H1 (cell line): ENCODE results near the gene PERCC1. TPM values are rescaled to one million over a fixed set of nuclear protein-coding genes. Genes with fewer than 3 reads are reported as not detected.
A peak's percentile ranks its signal among the peaks of the same experiment; 100 is the strongest.

Experiments
- CTCF ChIA-PET: fragments of 300-600 bp; sonication (Branson Sonifier 250); formaldehyde crosslinking; loops from one replicate; lab custom pipeline; 2021; ENCODE audit not compliant: partially characterized antibody; lab: Charles Lee
- POLR2A ChIA-PET: fragments of 300-600 bp; sonication (Branson Sonifier 250); formaldehyde crosslinking; loops from one replicate; lab custom pipeline; 2021; ENCODE audit warnings: inconsistent platforms; ENCODE audit not compliant: partially characterized antibody; lab: Charles Lee
- DNase-seq, 2 experiments: peaks; one replicate each; pipeline versions ENCODE4 v3.0.0 to v3.0.0-alpha.2; 2010 to 2022; ENCODE audit warnings: low spot score in 2 of 2, low read depth in 1 of 2, mixed read lengths in 1 of 2
- FAIRE-seq: peaks from 2 replicates; lab custom pipeline; 2011; peaks lifted over from hg19 to GRCh38; lab: Jason Lieb, UNC
- H2AFZ ChIP-seq: 2 replicates; pipeline ENCODE4 v1.8.1; 2012; ENCODE audit warnings: low read length, inconsistent platforms
- H2AK5ac ChIP-seq: 2 replicates; pipeline ENCODE4 v1.6.1; 2013; ENCODE audit warnings: low read depth, low read length
- H2BK120ac ChIP-seq: replicated peaks from 2 replicates; pipeline ENCODE3; 2013; ENCODE audit warnings: low read depth, low read length, inconsistent platforms
- H2BK12ac ChIP-seq: 2 replicates; pipeline ENCODE4 v1.6.1; 2013; ENCODE audit warnings: low read depth, low read length
- H2BK15ac ChIP-seq: 2 replicates; pipeline ENCODE4 v1.6.1; 2013; ENCODE audit warnings: low read length
- H2BK20ac ChIP-seq: 2 replicates; pipeline ENCODE4 v1.6.1; 2013; ENCODE audit warnings: low read length
- H2BK5ac ChIP-seq: 2 replicates; pipeline ENCODE4 v1.6.1; 2013; ENCODE audit warnings: low read depth, low read length
- H3K14ac ChIP-seq: 2 replicates; pipeline ENCODE4 v1.6.1; 2013; ENCODE audit warnings: inconsistent platforms; ENCODE audit not compliant: insufficient read length
- H3K18ac ChIP-seq: 2 replicates; pipeline ENCODE4 v1.6.1; 2013; ENCODE audit warnings: low read length; ENCODE audit errors: extremely low read depth
- H3K23ac ChIP-seq: 2 replicates; pipeline ENCODE4 v1.6.1; 2013; ENCODE audit warnings: inconsistent platforms; ENCODE audit not compliant: insufficient read length
- H3K23me2 ChIP-seq: 2 replicates; pipeline ENCODE4 v1.6.1; 2013; ENCODE audit warnings: low read depth, low read length
- H3K27ac ChIP-seq: 2 replicates; pipeline ENCODE4 v1.6.1; 2011; ENCODE audit warnings: low read depth, low read length, inconsistent platforms
- H3K27me3 ChIP-seq, 4 experiments: replicated peaks in 1 of 4; 1 replicate in 1 of 4; 2 replicates in 3 of 4; pipeline versions ENCODE4 v1.6.1 to v1.8.1; 2011 to 2013; ENCODE audit warnings: low read length in 3 of 4, mild to moderate bottlenecking in 3 of 4, inconsistent platforms in 2 of 4, mixed read lengths in 2 of 4, moderate library complexity in 1 of 4; ENCODE audit not compliant: control insufficient read depth in 3 of 4, insufficient read depth in 3 of 4; ENCODE audit errors: extremely low read depth in 1 of 4
- H3K36me3 ChIP-seq, 4 experiments: 2 replicates each; pipeline versions ENCODE4 v1.6.1 to v1.8.1; 2011 to 2013; ENCODE audit warnings: mild to moderate bottlenecking in 4 of 4, low read length in 3 of 4, moderate library complexity in 2 of 4, control low read depth in 1 of 4, inconsistent platforms in 1 of 4; ENCODE audit not compliant: insufficient read depth in 4 of 4, control insufficient read depth in 2 of 4
- H3K4ac ChIP-seq: replicated peaks from 2 replicates; pipeline ENCODE3; 2013; ENCODE audit warnings: low read length, low read depth, mixed read lengths, inconsistent platforms; ENCODE audit not compliant: insufficient read length
- H3K4me1 ChIP-seq, 4 experiments: replicated peaks in 1 of 4; 1 replicate in 1 of 4; 2 replicates in 3 of 4; pipeline versions ENCODE4 v1.6.1 to v1.8.1; 2011 to 2013; ENCODE audit warnings: low read length in 3 of 4, inconsistent platforms in 2 of 4, mixed read lengths in 1 of 4; ENCODE audit not compliant: insufficient read depth in 4 of 4, control insufficient read depth in 3 of 4
- H3K4me2 ChIP-seq, 2 experiments: 2 replicates each; pipeline versions ENCODE4 v1.6.1 to v1.8.1; 2011 to 2013; ENCODE audit warnings: low read depth in 2 of 2, low read length in 2 of 2, control low read depth in 1 of 2, inconsistent platforms in 1 of 2, mild to moderate bottlenecking in 1 of 2; ENCODE audit not compliant: insufficient read depth in 1 of 2
- H3K4me3 ChIP-seq, 4 experiments: fragments of 200-600, 300-600 bp in 1 of 4; sonication (generic), shearing (Covaris generic), sonication (Bioruptor Twin) in 1 of 4; 2 replicates each; pipeline versions ENCODE4 v1.5.1 to v1.8.1; 2011 to 2016; ENCODE audit warnings: low read length in 4 of 4, low read depth in 3 of 4, control low read depth in 2 of 4, inconsistent platforms in 2 of 4, mild to moderate bottlenecking in 2 of 4, mixed read lengths in 1 of 4, moderate library complexity in 1 of 4; ENCODE audit not compliant: insufficient read depth in 2 of 4; ENCODE audit errors: extremely low read depth in 1 of 4
- H3K56ac ChIP-seq: replicated peaks from 2 replicates; pipeline ENCODE3; 2013; ENCODE audit warnings: low read depth, mild to moderate bottlenecking, mixed read lengths, low read length, inconsistent platforms; ENCODE audit not compliant: insufficient read length
- H3K79me1 ChIP-seq: 2 replicates; pipeline ENCODE4 v1.6.1; 2013; ENCODE audit warnings: low read depth, low read length, control low read depth
- H3K79me2 ChIP-seq, 2 experiments: 2 replicates each; pipeline versions ENCODE4 v1.6.1 to v1.8.1; 2012 to 2013; ENCODE audit warnings: low read length in 2 of 2, mild to moderate bottlenecking in 2 of 2, inconsistent platforms in 1 of 2; ENCODE audit not compliant: insufficient read depth in 2 of 2, control insufficient read depth in 1 of 2
- H3K9ac ChIP-seq, 4 experiments: replicated peaks in 1 of 4; 1 replicate in 1 of 4; 2 replicates in 3 of 4; pipeline versions ENCODE4 v1.6.1 to v1.8.1; 2011 to 2013; ENCODE audit warnings: low read depth in 3 of 4, low read length in 3 of 4, control low read depth in 2 of 4, mild to moderate bottlenecking in 2 of 4, moderate library complexity in 2 of 4, inconsistent platforms in 1 of 4; ENCODE audit errors: extremely low read depth in 1 of 4
- H3K9me3 ChIP-seq, 2 experiments: 2 replicates each; pipeline versions ENCODE4 v1.6.1 to v1.8.1; 2012 to 2013; ENCODE audit warnings: mild to moderate bottlenecking in 2 of 2, moderate library complexity in 2 of 2, control low read depth in 1 of 2, inconsistent platforms in 1 of 2, low read depth in 1 of 2, low read length in 1 of 2, mixed read lengths in 1 of 2; ENCODE audit not compliant: insufficient read depth in 2 of 2
- H4K20me1 ChIP-seq, 2 experiments: replicated peaks in 1 of 2; 2 replicates each; pipeline versions ENCODE3 to v1.8.1; 2011 to 2013; ENCODE audit warnings: inconsistent platforms in 2 of 2, low read length in 2 of 2, mild to moderate bottlenecking in 1 of 2; ENCODE audit not compliant: insufficient read depth in 2 of 2, control insufficient read depth in 1 of 2
- H4K5ac ChIP-seq: 2 replicates; pipeline ENCODE4 v1.6.1; 2013; ENCODE audit warnings: low read length, low read depth, mixed read lengths, inconsistent platforms; ENCODE audit not compliant: insufficient read length
- H4K8ac ChIP-seq: 2 replicates; pipeline ENCODE4 v1.8.0; 2013; ENCODE audit warnings: mild to moderate bottlenecking, moderate library complexity, low read length, inconsistent platforms; ENCODE audit not compliant: insufficient read depth; ENCODE audit errors: extremely low read depth
- H4K91ac ChIP-seq: replicated peaks from 2 replicates; pipeline ENCODE3; 2013; ENCODE audit warnings: low read length, mixed read lengths, inconsistent platforms; ENCODE audit not compliant: insufficient read length
- CEBPB ChIP-seq: IDR thresholded peaks from 2 replicates; pipeline ENCODE4 v1.6.1; 2012; ENCODE audit warnings: low read depth, low read length
- CHD1 ChIP-seq: IDR thresholded peaks from 2 replicates; pipeline ENCODE4 v1.6.1; 2012; ENCODE audit warnings: low read depth, low read length, improper control_type of control experiment
- E2F6 ChIP-seq: IDR thresholded peaks from 2 replicates; pipeline ENCODE4 v1.6.1; 2012; ENCODE audit warnings: inconsistent platforms
- GTF2F1 ChIP-seq: IDR thresholded peaks from 2 replicates; pipeline ENCODE4 v1.6.1; 2012; ENCODE audit warnings: low read depth, low read length, improper control_type of control experiment, borderline replicate concordance
- JUN ChIP-seq: IDR thresholded peaks from 2 replicates; pipeline ENCODE4 v1.6.1; 2011; ENCODE audit warnings: low read depth, mild to moderate bottlenecking, improper control_type of control experiment, low read length
- POU5F1 ChIP-seq: IDR thresholded peaks from 2 replicates; pipeline ENCODE4 v1.6.1; 2011; ENCODE audit warnings: low read depth, mild to moderate bottlenecking, low read length, moderate library complexity
- WGBS, 2 experiments: shearing (Covaris generic) in 1 of 2; methylation state at CpG; one replicate each; pipeline versions ENCODE4 v1.1.6 to v1.1.7; 2013 to 2015; ENCODE audit warnings: low lambda C conversion rate in 2 of 2, mixed read lengths in 2 of 2, inconsistent platforms in 1 of 2, low coverage in 1 of 2, missing lambda C conversion rate in 1 of 2; ENCODE audit not compliant: insufficient replicate concordance in 2 of 2, insufficient coverage in 1 of 2, insufficient read length in 1 of 2; ENCODE audit errors: extremely low coverage in 1 of 2, missing lambda C conversion rate in 1 of 2; 5-methylcytosine and 5-hydroxymethylcytosine counted together
- polyA plus RNA-seq, 7 experiments: library from polyadenylated mRNA; depleted of rRNA in 3 of 7; stranded (reverse) in 5 of 7; unstranded in 2 of 7; fragments of >200 nt in 5 of 7; fragments of 200-250 nt in 2 of 7; gene quantifications; 1 replicate in 5 of 7; 2 replicates in 1 of 7; 4 replicates in 1 of 7; pipeline versions ENCODE4 v1.2.1 to v1.2.3, GENCODE V29; 2011 to 2013; ENCODE audit warnings: missing spikeins in 2 of 7, mixed read lengths in 2 of 7
- total RNA-seq: library from RNA; stranded (reverse); fragmentation: NEBNext Ultra II Directional; extraction: Animal tissue kit (Norgen Biotek cat#: 25700); gene quantifications from 2 replicates; pipeline ENCODE4 v1.2.1, GENCODE V29; 2021

PERCC1 gene
- total and polyA plus RNA-seq, 2 of the 8 experiments (the other 6 are each of a cell fraction or from before 2014, with no cell fraction given), result not detected

GRCh38 chr16:1447965-1448364, 17.1 kb downstream of the PERCC1 start:
- CTCF ChIA-PET, result interaction anchor here (0.8 to 1.4 kb wide), 2 partner anchors 12 to 16 kb away, joined by 3 read pairs; no protein-coding TSS in a partner anchor
- Histone ChIP-seq H3K23ac (no peak overlapping the region), H3K27ac (no peak overlapping the region), H3K79me2 (no peaks in the 10 kb centered on the region), H2BK5ac (no peak overlapping the region), H3K4ac (no peak overlapping the region), H3K4me3 (no peak overlapping the region), H3K23me2 (no peaks in the 10 kb centered on the region), H4K20me1 (peaks cover 2 to 13% of the 10 kb centered on the region in 2 experiments), H2BK20ac (no peak overlapping the region), H2BK12ac (no peak overlapping the region), H4K91ac (no peak overlapping the region), H3K56ac (no peak overlapping the region)
- FAIRE-seq (no peak), DNase-seq (no peak)
- TF ChIP-seq GTF2F1 (no peak), E2F6 (no peak), POU5F1 (no peak), CHD1 (no peak), JUN (no peak), CEBPB (no peak)
- TF ChIP-seq, all 59 proteins: peak for 0
- H3K9ac ChIP-seq, result no peak overlapping the region
- H2BK15ac ChIP-seq, result no peak overlapping the region
- no peaks in the 10 kb centered on the region for H3K27me3 ChIP-seq
- no peak overlapping the region for H4K5ac ChIP-seq
- no peak overlapping the region for H3K14ac ChIP-seq
- H3K79me1 ChIP-seq, result no peaks in the 10 kb centered on the region
- H2AFZ ChIP-seq, result no peak overlapping the region
- no peak overlapping the region for H3K4me2 ChIP-seq
- WGBS, 2 experiments, result 94% methylated on average over 11 of the region's 11 CpGs; no CpG with 5 or more reads in 1 of the 2 experiments
- no peak overlapping the region for H2BK120ac ChIP-seq
- POLR2A ChIA-PET, result interaction anchor here (0.6 kb wide), 1 partner anchor 59 kb away, joined by 4 read pairs; no protein-coding TSS in a partner anchor
- H2AK5ac ChIP-seq, result no peak overlapping the region
- H4K8ac ChIP-seq, result peak overlapping the region; percentile 25; the same call in 1 of the 2 replicates
- H3K18ac ChIP-seq, result no peak overlapping the region
- peaks cover 0 to 25% (median 5%) of the 10 kb centered on the region in 4 experiments; a peak in 4 of 8 replicates for H3K36me3 ChIP-seq
- no peaks in the 10 kb centered on the region for H3K4me1 ChIP-seq
- H3K9me3 ChIP-seq, result no peaks in the 10 kb centered on the region
